B cell (primary cell): Measurements from ENCODE around the gene ELP2. TPM values are rescaled to one million over a fixed set of nuclear protein-coding genes. Genes with fewer than 3 reads are reported as not detected.

Experiments used
- ATAC-seq: fragments of 200-7000 bp; cut with Tn5 transposase; one replicate; pipeline ENCODE4 v1.10.0; 2021; ENCODE audit warnings: low read depth, mild to moderate bottlenecking, moderate number of reproducible peaks, moderate library complexity
- CTCF ChIA-PET: fragments of 350-600 bp; sonication (Branson Sonifier 250); formaldehyde crosslinking; loops from one replicate; lab custom pipeline; 2021; ENCODE audit warnings: antibody characterized with exemption, inconsistent platforms; lab: Charles Lee
- POLR2A ChIA-PET: fragments of 350-600 bp; sonication (Branson Sonifier 250); formaldehyde crosslinking; loops from one replicate; lab custom pipeline; 2021; ENCODE audit warnings: antibody characterized with exemption; lab: Charles Lee
- DNase-seq: peaks from one replicate; pipeline ENCODE4 v3.0.0; 2013
- H2AFZ ChIP-seq: 2 replicates; pipeline ENCODE4 v1.6.1; 2012; ENCODE audit warnings: mild to moderate bottlenecking, low read depth, low read length; ENCODE audit not compliant: insufficient read depth, poor library complexity, severe bottlenecking
- H3K27ac ChIP-seq, 2 donors: 1 replicate in 1 of 2; 2 replicates in 1 of 2; pipeline ENCODE4 v1.5.1; 2012 to 2013; ENCODE audit warnings: low read length in 2 of 2, mild to moderate bottlenecking in 2 of 2, moderate library complexity in 1 of 2
- H3K27me3 ChIP-seq, 4 experiments: fragments of 200-600 bp in 1 of 4; sonication (generic) in 1 of 4; replicated peaks in 1 of 4; 1 replicate in 2 of 4; 2 replicates in 2 of 4; pipeline versions ENCODE4 v1.6.1 to v1.7.0; 2013 to 2016; ENCODE audit warnings: low read length in 3 of 4, mild to moderate bottlenecking in 2 of 4, mixed read lengths in 1 of 4, moderate library complexity in 1 of 4; ENCODE audit not compliant: insufficient read depth in 4 of 4, control insufficient read depth in 3 of 4; ENCODE audit errors: control extremely low read depth in 1 of 4
- H3K36me3 ChIP-seq, 2 experiments: replicated peaks in 1 of 2; 1 replicate in 1 of 2; 2 replicates in 1 of 2; pipeline versions ENCODE4 v1.6.1 to v1.7.1; 2013; ENCODE audit warnings: low read length in 1 of 2; ENCODE audit not compliant: insufficient read depth in 2 of 2, control insufficient read depth in 1 of 2; ENCODE audit errors: control extremely low read depth in 1 of 2, extremely low read depth in 1 of 2
- H3K4me1 ChIP-seq, 2 donors: fragments of 200-600 bp in 1 of 2; sonication (generic) in 1 of 2; 1 replicate in 1 of 2; 2 replicates in 1 of 2; pipeline versions ENCODE4 v1.5.1 to v1.6.1; 2013 to 2017; ENCODE audit warnings: low read length in 2 of 2; ENCODE audit not compliant: control insufficient read depth in 2 of 2, insufficient read depth in 2 of 2
- H3K4me2 ChIP-seq: replicated peaks from 2 replicates; pipeline ENCODE3; 2012; ENCODE audit warnings: mild to moderate bottlenecking, low read depth, low read length; ENCODE audit not compliant: poor library complexity, severe bottlenecking
- H3K4me3 ChIP-seq, 5 experiments: fragments of 200-600 bp in 1 of 5; sonication (generic) in 1 of 5; 1 replicate in 3 of 5; 2 replicates in 2 of 5; pipeline versions ENCODE4 v1.5.1 to v1.7.0; 2011 to 2016; ENCODE audit warnings: low read length in 4 of 5, mild to moderate bottlenecking in 4 of 5, low read depth in 2 of 5, control low read depth in 1 of 5, moderate library complexity in 1 of 5; ENCODE audit not compliant: insufficient read depth in 1 of 5; ENCODE audit errors: control extremely low read depth in 1 of 5, extremely low read depth in 1 of 5
- H3K79me2 ChIP-seq: fragments of 200-600 bp; sonication (generic); one replicate; pipeline ENCODE4 v1.6.0; 2016; ENCODE audit warnings: low read length; ENCODE audit not compliant: control insufficient read depth, insufficient read depth
- H3K9ac ChIP-seq: fragments of 200-600 bp; sonication (generic); 2 replicates; pipeline ENCODE4 v1.6.1; 2017; ENCODE audit warnings: mild to moderate bottlenecking, low read length, moderate library complexity
- H3K9me3 ChIP-seq, 3 donors: one replicate each; pipeline versions ENCODE4 v1.6.1 to v1.7.1; 2013; ENCODE audit warnings: low read length in 2 of 3; ENCODE audit not compliant: control insufficient read depth in 2 of 3, insufficient read depth in 1 of 3; ENCODE audit errors: control extremely low read depth in 1 of 3
- H4K20me1 ChIP-seq: 2 replicates; pipeline ENCODE4 v1.6.0; 2012; ENCODE audit warnings: mild to moderate bottlenecking, low read length; ENCODE audit not compliant: insufficient read depth, control insufficient read depth, poor library complexity, severe bottlenecking
- H3K27ac Mint-ChIP-seq: one replicate; pipeline ENCODE4 v1.8.0; 2021; ENCODE audit warnings: mixed read lengths
- H3K27me3 Mint-ChIP-seq: one replicate; pipeline ENCODE4 v1.8.0; 2021; ENCODE audit warnings: mixed read lengths
- H3K4me1 Mint-ChIP-seq: one replicate; pipeline ENCODE4 v1.8.0; 2021; ENCODE audit warnings: mixed read lengths
- H3K4me3 Mint-ChIP-seq: one replicate; pipeline ENCODE4 v1.8.0; 2021; ENCODE audit warnings: mixed read lengths
- H3K9me3 Mint-ChIP-seq: one replicate; pipeline ENCODE4 v1.8.0; 2022; ENCODE audit warnings: mixed read lengths; ENCODE audit not compliant: insufficient read depth
- EZH2 ChIP-seq: IDR thresholded peaks from 2 replicates; pipeline ENCODE4 v1.6.1; 2012; ENCODE audit warnings: borderline replicate concordance, low read depth, mild to moderate bottlenecking, moderate library complexity, low read length; ENCODE audit not compliant: insufficient read depth, poor library complexity, severe bottlenecking
- WGBS: methylation state at CpG from one replicate; pipeline ENCODE4 v1.1.5; 2013; ENCODE audit warnings: missing lambda C conversion rate; ENCODE audit not compliant: insufficient coverage; 5-methylcytosine and 5-hydroxymethylcytosine counted together
- intact Hi-C: fragments of 100-400 bp; cut with micrococcal nuclease; formaldehyde crosslinking; loops from one replicate; pipeline ENCODE4 v1.10.0; 2022
- polyA plus RNA-seq: library from polyadenylated mRNA; depleted of rRNA; stranded (reverse); fragments of >200 nt; gene quantifications from 2 replicates; pipeline ENCODE4 v1.2.3, GENCODE V29; 2012
- total RNA-seq, 2 donors: library from RNA; stranded (reverse); fragments of 120-200 nt in 1 of 2; gene quantifications; 1 replicate in 1 of 2; 2 replicates in 1 of 2; pipeline versions ENCODE4 v1.2.3 to v1.2.4, GENCODE V29; 2013 to 2022
- TF ChIP-seq, protein P1 (sequence below): fragments of 200-600 bp; IDR thresholded peaks from one replicate; pipeline ENCODE4 v1.8.0; 2022; ENCODE audit warnings: antibody characterized with exemption, mild to moderate bottlenecking

Gene ELP2
- total and polyA plus RNA-seq, 2 donors (not counting 1 experiment from before 2014, with no cell fraction given), result 45.7 to 137 TPM

- DNase-seq (no peak), ATAC-seq (no peak)
- Mint-ChIP-seq H3K4me1 (peaks cover 39% of the 10 kb centered on the region), H3K9me3 (no peaks in the 10 kb centered on the region), H3K27ac (no peak overlapping the region), H3K4me3 (no peak overlapping the region), H3K27me3 (no peaks in the 10 kb centered on the region)
- H3K9me3 ChIP-seq, result no peaks in the 10 kb centered on the region
- intact Hi-C loops, result no loop called here
- H4K20me1 ChIP-seq, result peaks cover 63% of the 10 kb centered on the region
- peaks cover 0 to 42% of the 10 kb centered on the region in 2 experiments for H3K36me3 ChIP-seq
- WGBS, result no CpG with 5 or more reads among the region's 1 CpG
- H3K4me3 ChIP-seq, result no peak overlapping the region
- H3K4me1 ChIP-seq, result peaks cover 25 to 26% of the 10 kb centered on the region in 2 donors
- H3K79me2 ChIP-seq, result peaks cover 51% of the 10 kb centered on the region
- H3K9ac ChIP-seq, result no peak overlapping the region
- no peak for TF ChIP-seq EZH2
- TF ChIP-seq, protein P1, sequence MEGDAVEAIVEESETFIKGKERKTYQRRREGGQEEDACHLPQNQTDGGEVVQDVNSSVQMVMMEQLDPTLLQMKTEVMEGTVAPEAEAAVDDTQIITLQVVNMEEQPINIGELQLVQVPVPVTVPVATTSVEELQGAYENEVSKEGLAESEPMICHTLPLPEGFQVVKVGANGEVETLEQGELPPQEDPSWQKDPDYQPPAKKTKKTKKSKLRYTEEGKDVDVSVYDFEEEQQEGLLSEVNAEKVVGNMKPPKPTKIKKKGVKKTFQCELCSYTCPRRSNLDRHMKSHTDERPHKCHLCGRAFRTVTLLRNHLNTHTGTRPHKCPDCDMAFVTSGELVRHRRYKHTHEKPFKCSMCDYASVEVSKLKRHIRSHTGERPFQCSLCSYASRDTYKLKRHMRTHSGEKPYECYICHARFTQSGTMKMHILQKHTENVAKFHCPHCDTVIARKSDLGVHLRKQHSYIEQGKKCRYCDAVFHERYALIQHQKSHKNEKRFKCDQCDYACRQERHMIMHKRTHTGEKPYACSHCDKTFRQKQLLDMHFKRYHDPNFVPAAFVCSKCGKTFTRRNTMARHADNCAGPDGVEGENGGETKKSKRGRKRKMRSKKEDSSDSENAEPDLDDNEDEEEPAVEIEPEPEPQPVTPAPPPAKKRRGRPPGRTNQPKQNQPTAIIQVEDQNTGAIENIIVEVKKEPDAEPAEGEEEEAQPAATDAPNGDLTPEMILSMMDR, result no peak
- no peak overlapping the region for H3K27ac ChIP-seq
- no peaks in the 10 kb centered on the region for H3K27me3 ChIP-seq
- ChIA-PET POLR2A (no interaction called here), CTCF (interaction anchor here (0.5 to 0.6 kb wide), 2 partner anchors 43 to 425 kb away, joined by 3 to 4 read pairs; no protein-coding TSS in a partner anchor)
- no peak overlapping the region for H2AFZ ChIP-seq
- no peak overlapping the region for H3K4me2 ChIP-seq
Measured at GRCh38 chr18:36135264-36135663, 5.6 kb downstream of the ELP2 start.

- no peak for TF ChIP-seq EZH2
- TF ChIP-seq, protein P1, result no peak
- ATAC-seq (no peak), DNase-seq (no peak)
- no peak overlapping the region for H3K27ac Mint-ChIP-seq
- peaks cover 13% of the 10 kb centered on the region for H3K79me2 ChIP-seq
- H3K9me3 ChIP-seq, result no peaks in the 10 kb centered on the region
- no peaks in the 10 kb centered on the region for H3K27me3 Mint-ChIP-seq
- peaks cover 30% of the 10 kb centered on the region for H4K20me1 ChIP-seq
- H3K27me3 ChIP-seq, result no peaks in the 10 kb centered on the region
- H3K4me1 ChIP-seq, result no peaks in the 10 kb centered on the region
- no peak overlapping the region for H3K4me2 ChIP-seq
- H3K9me3 Mint-ChIP-seq, result no peaks in the 10 kb centered on the region
- no peak overlapping the region for H2AFZ ChIP-seq
- WGBS, result 100% methylated on average over 4 of the region's 5 CpGs
- peaks cover 8% of the 10 kb centered on the region for H3K4me1 Mint-ChIP-seq
- H3K36me3 ChIP-seq, result peaks cover 1 to 68% of the 10 kb centered on the region in 2 experiments
- intact Hi-C loops, result no loop called here
- no peak overlapping the region for H3K9ac ChIP-seq
- POLR2A ChIA-PET, result no interaction called here
- H3K27ac ChIP-seq, result no peak overlapping the region
- H3K4me3 Mint-ChIP-seq, result no peak overlapping the region
- CTCF ChIA-PET, result interaction anchor here (1.0 to 1.5 kb wide), 2 partner anchors 44 to 122 kb away, joined by 3 to 4 read pairs; no protein-coding TSS in a partner anchor
- H3K4me3 ChIP-seq, result no peak overlapping the region
Measured at GRCh38 chr18:36139245-36139644, 9.5 kb downstream of the ELP2 start.
